ENCODE measurements around the gene FXYD3. TPM values are rescaled to one million over a fixed set of nuclear protein-coding genes. Genes with fewer than 3 reads are reported as not detected.

FXYD3 gene
- total RNA-seq, 1 experiment from 2014 or later, result 6.9 TPM

DNA sequence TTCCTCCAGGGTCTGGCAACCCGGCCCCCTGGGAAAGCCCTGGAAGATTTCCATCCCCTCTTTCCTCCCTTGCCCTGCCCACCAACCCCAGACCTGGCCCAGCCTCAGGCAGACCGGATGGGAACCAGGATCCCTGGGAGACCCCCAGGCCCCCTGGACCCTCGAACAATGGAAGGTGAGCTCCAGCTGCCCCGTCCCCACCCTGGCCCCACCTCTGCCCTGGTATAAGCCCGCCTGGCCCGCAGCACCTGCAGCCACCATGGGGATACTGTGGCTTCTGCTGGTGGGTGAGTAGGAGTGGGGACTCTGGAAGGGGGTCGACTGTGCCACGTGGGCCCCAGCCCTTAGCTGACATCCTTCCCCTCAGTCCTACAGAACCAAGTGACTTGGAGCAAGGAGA, 41.7 kb upstream of the FXYD3 start:
- H3K27me3 Mint-ChIP-seq (ENCODE audit: insufficient read depth, unreplicated experiment), result peaks cover 9% of the 10 kb centered on the region
- DNase-seq (ENCODE audit: unreplicated experiment), result no peak
- TF ChIP-seq, protein P1, sequence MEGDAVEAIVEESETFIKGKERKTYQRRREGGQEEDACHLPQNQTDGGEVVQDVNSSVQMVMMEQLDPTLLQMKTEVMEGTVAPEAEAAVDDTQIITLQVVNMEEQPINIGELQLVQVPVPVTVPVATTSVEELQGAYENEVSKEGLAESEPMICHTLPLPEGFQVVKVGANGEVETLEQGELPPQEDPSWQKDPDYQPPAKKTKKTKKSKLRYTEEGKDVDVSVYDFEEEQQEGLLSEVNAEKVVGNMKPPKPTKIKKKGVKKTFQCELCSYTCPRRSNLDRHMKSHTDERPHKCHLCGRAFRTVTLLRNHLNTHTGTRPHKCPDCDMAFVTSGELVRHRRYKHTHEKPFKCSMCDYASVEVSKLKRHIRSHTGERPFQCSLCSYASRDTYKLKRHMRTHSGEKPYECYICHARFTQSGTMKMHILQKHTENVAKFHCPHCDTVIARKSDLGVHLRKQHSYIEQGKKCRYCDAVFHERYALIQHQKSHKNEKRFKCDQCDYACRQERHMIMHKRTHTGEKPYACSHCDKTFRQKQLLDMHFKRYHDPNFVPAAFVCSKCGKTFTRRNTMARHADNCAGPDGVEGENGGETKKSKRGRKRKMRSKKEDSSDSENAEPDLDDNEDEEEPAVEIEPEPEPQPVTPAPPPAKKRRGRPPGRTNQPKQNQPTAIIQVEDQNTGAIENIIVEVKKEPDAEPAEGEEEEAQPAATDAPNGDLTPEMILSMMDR (IDR thresholded peaks at IDR 0.05; ENCODE audit: unreplicated experiment), result no peak
- no TSS peak for BruUV-seq (replicated peaks)
- H3K4me3 Mint-ChIP-seq (ENCODE audit: unreplicated experiment), result no peak overlapping the region
- no peaks in the 10 kb centered on the region for H3K36me3 Mint-ChIP-seq (ENCODE audit: insufficient read depth, unreplicated experiment)
- ChIA-PET CTCF (interaction anchor here (0.7 to 1.3 kb wide), 2 partner anchors 16 to 106 kb away, joined by 3 read pairs; no protein-coding TSS in a partner anchor), POLR2A (no interaction called here)
- H3K9me3 Mint-ChIP-seq (ENCODE audit: unreplicated experiment), result no peaks in the 10 kb centered on the region
- no peak overlapping the region for H3K27ac Mint-ChIP-seq (ENCODE audit: low read depth, unreplicated experiment)
- no peaks in the 10 kb centered on the region for H3K4me1 Mint-ChIP-seq (ENCODE audit: insufficient read depth, unreplicated experiment)
- intact Hi-C loops (cut with micrococcal nuclease), result no loop called here

DNA sequence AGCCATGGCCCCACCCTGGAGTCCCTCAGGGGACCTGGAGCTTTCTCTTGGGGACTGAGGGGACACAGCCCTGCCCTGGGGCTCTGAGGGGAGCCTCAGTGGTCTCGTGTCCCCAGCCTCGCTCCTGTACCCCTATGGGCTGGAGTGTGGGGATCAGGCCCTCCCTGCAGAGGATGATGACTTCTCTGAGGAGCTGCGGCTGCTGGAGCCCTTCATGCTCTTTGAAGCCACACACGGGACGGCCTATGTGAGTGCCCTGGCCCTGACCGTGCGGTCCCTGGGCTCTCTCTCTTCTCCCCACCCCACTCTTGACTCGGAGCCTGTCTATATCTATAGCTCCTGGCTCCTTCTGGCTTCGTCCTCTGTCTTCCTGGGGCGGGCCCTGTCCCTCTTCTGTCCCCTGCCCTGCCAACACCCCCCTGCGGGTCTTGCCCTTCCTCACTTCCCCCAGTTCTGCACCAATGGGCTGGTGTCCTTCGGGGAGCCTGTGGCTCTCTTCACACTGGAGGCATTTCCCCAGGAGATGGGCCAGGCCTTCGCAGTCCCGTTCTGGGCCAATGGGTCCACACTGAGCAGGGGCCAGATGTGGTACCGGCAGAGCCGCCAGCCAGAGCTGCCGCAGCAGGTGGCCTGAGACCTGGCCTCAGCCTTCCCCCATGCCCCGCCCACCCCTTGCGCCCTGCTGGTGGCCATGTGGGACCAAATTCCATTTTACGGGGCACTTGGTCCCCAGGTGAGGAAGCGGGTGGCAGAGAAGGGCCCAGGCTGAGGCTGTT, 41.0 kb upstream of the FXYD3 start:
- intact Hi-C loops (cut with micrococcal nuclease), result no loop called here

DNA sequence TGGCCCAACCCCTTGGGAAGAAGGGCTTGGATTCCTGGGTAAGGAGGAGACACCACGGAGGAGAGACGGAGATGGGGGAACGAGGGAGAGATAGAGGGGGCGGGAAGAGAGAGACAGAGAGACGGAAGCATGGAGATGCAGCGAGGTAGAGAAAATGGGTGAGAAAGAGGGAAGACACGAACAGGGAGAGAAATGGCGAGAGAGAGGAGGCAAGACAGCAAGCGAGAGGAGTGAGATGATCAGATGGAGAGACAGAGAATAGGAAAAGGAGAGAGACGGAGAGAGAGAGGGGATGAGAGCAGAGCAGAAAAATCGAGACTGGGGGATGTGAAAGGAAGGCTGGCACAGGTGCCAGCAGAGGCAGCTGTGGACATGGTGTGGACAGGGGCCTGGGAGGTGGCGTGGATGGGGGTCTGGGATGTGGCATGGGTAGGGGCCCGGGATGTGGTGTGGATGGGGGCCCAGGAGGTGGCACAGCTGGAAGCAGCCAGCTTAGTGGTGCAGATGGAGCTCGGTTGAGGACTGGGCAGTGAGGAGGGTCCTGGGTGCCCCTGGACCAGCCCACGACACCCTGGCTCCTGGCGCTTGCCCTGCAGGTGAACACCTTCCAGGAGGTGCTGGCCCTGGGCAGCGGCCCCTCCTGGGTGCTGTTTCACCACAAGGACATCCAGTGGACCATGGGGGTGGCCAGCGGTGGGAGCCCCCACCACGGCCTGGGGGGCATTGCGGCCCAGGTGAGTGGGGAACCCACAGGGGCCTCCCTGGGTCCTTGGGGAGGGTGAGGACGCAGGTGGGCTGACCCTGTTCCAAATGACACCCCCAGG, 40.2 kb upstream of the FXYD3 start:
- POLR2A ChIA-PET, result no interaction called here
- DNase-seq (ENCODE audit: unreplicated experiment), result no peak
- H3K36me3 Mint-ChIP-seq (ENCODE audit: insufficient read depth, unreplicated experiment), result no peaks in the 10 kb centered on the region

More for the DNA sequence above, 41.0 kb upstream of the FXYD3 start:
- ChIA-PET CTCF (interaction anchor here (0.7 to 1.3 kb wide), 4 partner anchors 8 to 107 kb away, joined by 3 to 6 read pairs (median 3); no protein-coding TSS in a partner anchor), POLR2A (no interaction called here)
- no peak overlapping the region for H3K27ac Mint-ChIP-seq (ENCODE audit: low read depth, unreplicated experiment)
- H3K4me3 Mint-ChIP-seq (ENCODE audit: unreplicated experiment), result no peak overlapping the region
- peaks cover 16% of the 10 kb centered on the region for H3K27me3 Mint-ChIP-seq (ENCODE audit: insufficient read depth, unreplicated experiment)
- TF ChIP-seq, protein P1 (IDR thresholded peaks at IDR 0.05; ENCODE audit: unreplicated experiment), result no peak
- DNase-seq (ENCODE audit: unreplicated experiment), result no peak
- H3K9me3 Mint-ChIP-seq (ENCODE audit: unreplicated experiment), result no peaks in the 10 kb centered on the region
- no TSS peak for BruUV-seq (replicated peaks)
- H3K4me1 Mint-ChIP-seq (ENCODE audit: insufficient read depth, unreplicated experiment), result no peaks in the 10 kb centered on the region
- H3K36me3 Mint-ChIP-seq (ENCODE audit: insufficient read depth, unreplicated experiment), result no peaks in the 10 kb centered on the region

DNA sequence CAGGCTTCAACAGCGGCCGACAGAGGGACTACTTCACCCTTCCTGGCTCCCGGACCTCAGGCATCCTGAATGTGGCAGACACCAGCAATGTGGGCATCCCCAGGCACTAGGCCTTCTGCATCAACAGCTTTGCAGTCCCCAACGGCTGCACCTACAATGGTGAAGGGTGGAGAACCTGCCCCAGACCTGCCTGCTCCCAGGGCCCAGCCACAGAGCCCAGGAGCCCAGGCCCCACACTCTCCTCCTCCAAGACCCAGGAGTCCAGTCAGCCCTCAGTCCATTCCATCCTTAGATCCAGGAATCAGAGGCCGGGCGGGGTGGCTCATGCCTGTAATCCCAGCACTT, 39.6 kb upstream of the FXYD3 start:
- Mint-ChIP-seq H3K27ac (ENCODE audit: low read depth, unreplicated experiment) (no peak overlapping the region), H3K27me3 (ENCODE audit: insufficient read depth, unreplicated experiment) (peaks cover 17% of the 10 kb centered on the region), H3K9me3 (ENCODE audit: unreplicated experiment) (no peaks in the 10 kb centered on the region), H3K36me3 (ENCODE audit: insufficient read depth, unreplicated experiment) (no peaks in the 10 kb centered on the region), H3K4me3 (ENCODE audit: unreplicated experiment) (no peak overlapping the region), H3K4me1 (ENCODE audit: insufficient read depth, unreplicated experiment) (no peaks in the 10 kb centered on the region)
- BruUV-seq (replicated peaks), result no TSS peak
- TF ChIP-seq, protein P1 (IDR thresholded peaks at IDR 0.05; ENCODE audit: unreplicated experiment), result no peak
- DNase-seq (ENCODE audit: unreplicated experiment), result no peak
- intact Hi-C loops (cut with micrococcal nuclease), result no loop called here
- CTCF ChIA-PET, result interaction anchor here (1.3 kb wide), 1 partner anchor 9 kb away, joined by 6 read pairs; no protein-coding TSS in a partner anchor
- POLR2A ChIA-PET, result no interaction called here

More for the DNA sequence above, 40.2 kb upstream of the FXYD3 start:
- no peak overlapping the region for H3K4me3 Mint-ChIP-seq (ENCODE audit: unreplicated experiment)
- TF ChIP-seq, protein P1 (IDR thresholded peaks at IDR 0.05; ENCODE audit: unreplicated experiment), result no peak
- no peaks in the 10 kb centered on the region for H3K9me3 Mint-ChIP-seq (ENCODE audit: unreplicated experiment)
- intact Hi-C loops (cut with micrococcal nuclease), result no loop called here
- CTCF ChIA-PET, result interaction anchor here (1.3 kb wide), 1 partner anchor 9 kb away, joined by 6 read pairs; no protein-coding TSS in a partner anchor
- H3K4me1 Mint-ChIP-seq (ENCODE audit: insufficient read depth, unreplicated experiment), result no peaks in the 10 kb centered on the region
- peaks cover 17% of the 10 kb centered on the region for H3K27me3 Mint-ChIP-seq (ENCODE audit: insufficient read depth, unreplicated experiment)
- BruUV-seq (replicated peaks), result no TSS peak
- H3K27ac Mint-ChIP-seq (ENCODE audit: low read depth, unreplicated experiment), result no peak overlapping the region
